SK-N-SH treated with all-trans-retinoic acid at 6 μM for 48 hours (cell line): ENCODE results near the gene TMEFF2.

Experiments
- ARNTL ChIP-seq: fragments of 450-650 bp; formaldehyde crosslinking; IDR thresholded peaks from 2 replicates; pipeline ENCODE4 v1.5.0; 2020; ENCODE audit warnings: low read depth, mild to moderate bottlenecking, moderate library complexity, borderline replicate concordance
- ESRRG ChIP-seq: fragments of 250-450 bp; sonication (Bioruptor Pico); IDR thresholded peaks from 2 replicates; pipeline ENCODE4 v1.6.1; 2021; ENCODE audit warnings: mild to moderate bottlenecking
- ISL1 ChIP-seq: fragments of 250-450 bp; sonication (Bioruptor Pico); IDR thresholded peaks from 2 replicates; pipeline ENCODE4 v2.1.2; 2022; ENCODE audit warnings: mild to moderate bottlenecking, moderate library complexity
- PPARA ChIP-seq: fragments of 250-450 bp; sonication (Bioruptor Pico); IDR thresholded peaks from 2 replicates; pipeline ENCODE4 v1.5.0; 2020; ENCODE audit warnings: mild to moderate bottlenecking, borderline replicate concordance
- RARB ChIP-seq: fragments of 250-450 bp; sonication (Bioruptor Pico); IDR thresholded peaks from 2 replicates; pipeline ENCODE4 v1.8.0; 2021; ENCODE audit warnings: mild to moderate bottlenecking, moderate library complexity
- TCF4 ChIP-seq: fragments of 250-450 bp; sonication (Bioruptor Pico); IDR thresholded peaks from 2 replicates; pipeline ENCODE4 v1.8.0; 2021; ENCODE audit warnings: mild to moderate bottlenecking, moderate library complexity, borderline replicate concordance
- ZNF70 ChIP-seq: fragments of 450-650 bp; formaldehyde crosslinking; IDR thresholded peaks from 2 replicates; pipeline ENCODE4 v1.5.0; 2020; ENCODE audit warnings: mild to moderate bottlenecking, moderate library complexity
- TF ChIP-seq, protein P1 (sequence below): fragments of 250-450 bp; sonication (Bioruptor Pico); IDR thresholded peaks from 2 replicates; pipeline ENCODE4 v1.8.0; 2020; ENCODE audit warnings: mild to moderate bottlenecking, moderate library complexity, borderline replicate concordance
- TF ChIP-seq, protein P2 (sequence below): fragments of 250-450 bp; sonication (Bioruptor Pico); IDR thresholded peaks from 2 replicates; pipeline ENCODE4 v1.5.1; 2020; ENCODE audit warnings: low read depth, mild to moderate bottlenecking, moderate library complexity

DNA sequence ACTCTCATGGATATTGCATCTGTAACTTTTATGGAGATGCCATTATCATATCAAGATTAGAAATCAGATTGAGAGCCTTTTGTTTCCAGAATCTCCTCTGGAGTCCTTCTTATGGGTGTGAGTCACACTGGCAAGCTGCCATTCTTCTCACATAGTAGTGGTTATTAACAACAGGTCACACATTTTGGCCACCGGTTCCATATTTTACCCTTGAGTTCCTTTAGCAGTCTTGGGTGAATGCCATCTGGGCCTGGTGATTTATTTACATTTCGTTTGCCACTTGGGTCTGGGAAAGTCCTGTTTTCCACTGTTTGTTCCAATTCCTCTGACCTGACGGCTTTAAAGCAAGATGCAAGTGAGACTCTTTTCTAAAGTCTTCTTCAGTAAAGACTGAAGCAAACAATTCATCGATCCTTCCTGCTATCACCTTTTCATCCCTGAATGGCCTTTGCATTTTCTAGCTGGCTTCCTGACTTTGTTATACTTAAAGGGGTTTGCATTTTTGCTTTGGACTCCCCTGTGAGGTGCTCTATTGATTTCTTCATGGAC is 267.3 kb downstream of the TMEFF2 start:
- TF ChIP-seq PPARA (CRISPR knock-in tag) (no peak), TCF4 (CRISPR knock-in tag) (no peak), ISL1 (CRISPR knock-in tag) (peak; percentile 66), ARNTL (no peak), ESRRG (CRISPR knock-in tag) (no peak), RARB (CRISPR knock-in tag) (no peak), ZNF70 (CRISPR knock-in tag) (no peak)
- TF ChIP-seq, protein P1, sequence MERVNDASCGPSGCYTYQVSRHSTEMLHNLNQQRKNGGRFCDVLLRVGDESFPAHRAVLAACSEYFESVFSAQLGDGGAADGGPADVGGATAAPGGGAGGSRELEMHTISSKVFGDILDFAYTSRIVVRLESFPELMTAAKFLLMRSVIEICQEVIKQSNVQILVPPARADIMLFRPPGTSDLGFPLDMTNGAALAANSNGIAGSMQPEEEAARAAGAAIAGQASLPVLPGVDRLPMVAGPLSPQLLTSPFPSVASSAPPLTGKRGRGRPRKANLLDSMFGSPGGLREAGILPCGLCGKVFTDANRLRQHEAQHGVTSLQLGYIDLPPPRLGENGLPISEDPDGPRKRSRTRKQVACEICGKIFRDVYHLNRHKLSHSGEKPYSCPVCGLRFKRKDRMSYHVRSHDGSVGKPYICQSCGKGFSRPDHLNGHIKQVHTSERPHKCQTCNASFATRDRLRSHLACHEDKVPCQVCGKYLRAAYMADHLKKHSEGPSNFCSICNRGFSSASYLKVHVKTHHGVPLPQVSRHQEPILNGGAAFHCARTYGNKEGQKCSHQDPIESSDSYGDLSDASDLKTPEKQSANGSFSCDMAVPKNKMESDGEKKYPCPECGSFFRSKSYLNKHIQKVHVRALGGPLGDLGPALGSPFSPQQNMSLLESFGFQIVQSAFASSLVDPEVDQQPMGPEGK (CRISPR knock-in tag), result no peak
- TF ChIP-seq, protein P2, sequence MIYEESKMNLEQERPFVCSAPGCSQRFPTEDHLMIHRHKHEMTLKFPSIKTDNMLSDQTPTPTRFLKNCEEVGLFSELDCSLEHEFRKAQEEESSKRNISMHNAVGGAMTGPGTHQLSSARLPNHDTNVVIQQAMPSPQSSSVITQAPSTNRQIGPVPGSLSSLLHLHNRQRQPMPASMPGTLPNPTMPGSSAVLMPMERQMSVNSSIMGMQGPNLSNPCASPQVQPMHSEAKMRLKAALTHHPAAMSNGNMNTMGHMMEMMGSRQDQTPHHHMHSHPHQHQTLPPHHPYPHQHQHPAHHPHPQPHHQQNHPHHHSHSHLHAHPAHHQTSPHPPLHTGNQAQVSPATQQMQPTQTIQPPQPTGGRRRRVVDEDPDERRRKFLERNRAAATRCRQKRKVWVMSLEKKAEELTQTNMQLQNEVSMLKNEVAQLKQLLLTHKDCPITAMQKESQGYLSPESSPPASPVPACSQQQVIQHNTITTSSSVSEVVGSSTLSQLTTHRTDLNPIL (CRISPR knock-in tag), result no peak
